ENCODE measurements around the gene ENTREP3. TPM values are rescaled to one million over a fixed set of nuclear protein-coding genes. Genes with fewer than 3 reads are reported as not detected.

ENTREP3 gene
- total RNA-seq, 2 donors from 2014 or later: 22.0 to 34.2 TPM

DNA sequence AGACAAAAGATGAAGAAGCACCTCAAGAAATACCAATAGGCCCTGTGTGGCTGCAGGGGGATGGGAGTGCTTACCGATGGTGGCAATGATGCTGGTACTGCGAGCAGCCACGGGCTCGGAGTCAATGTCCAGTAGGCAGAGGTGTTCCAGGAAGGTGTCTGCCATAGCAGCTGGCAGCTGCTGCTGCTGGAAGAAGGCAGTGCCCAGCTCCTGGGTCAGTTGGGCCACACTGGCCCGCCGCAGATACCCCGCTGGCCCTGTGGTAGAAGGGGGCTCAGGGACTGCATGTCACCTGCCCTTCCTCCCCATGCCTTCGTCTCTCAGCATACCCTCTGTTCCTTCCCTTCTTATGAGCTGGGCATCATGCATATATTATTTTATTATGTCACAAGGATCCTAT lies 44.7 kb upstream of the ENTREP3 start:
- Histone ChIP-seq H3K9me3 (no peaks in the 10 kb centered on the region), H3K4me3 (no peak overlapping the region), H3K27ac (no peak overlapping the region), H3K9ac (ENCODE audit: low read depth in 2 of 2, low read length in 2 of 2) (no peak overlapping the region), H3K27me3 (peaks cover 5% of the 10 kb centered on the region), H3K36me3 (no peaks in the 10 kb centered on the region), H3K4me1 (no peaks in the 10 kb centered on the region)
- intact Hi-C loops (cut with DNase I): no loop called here
- DNase-seq: no peak
- TF ChIP-seq, protein P1, sequence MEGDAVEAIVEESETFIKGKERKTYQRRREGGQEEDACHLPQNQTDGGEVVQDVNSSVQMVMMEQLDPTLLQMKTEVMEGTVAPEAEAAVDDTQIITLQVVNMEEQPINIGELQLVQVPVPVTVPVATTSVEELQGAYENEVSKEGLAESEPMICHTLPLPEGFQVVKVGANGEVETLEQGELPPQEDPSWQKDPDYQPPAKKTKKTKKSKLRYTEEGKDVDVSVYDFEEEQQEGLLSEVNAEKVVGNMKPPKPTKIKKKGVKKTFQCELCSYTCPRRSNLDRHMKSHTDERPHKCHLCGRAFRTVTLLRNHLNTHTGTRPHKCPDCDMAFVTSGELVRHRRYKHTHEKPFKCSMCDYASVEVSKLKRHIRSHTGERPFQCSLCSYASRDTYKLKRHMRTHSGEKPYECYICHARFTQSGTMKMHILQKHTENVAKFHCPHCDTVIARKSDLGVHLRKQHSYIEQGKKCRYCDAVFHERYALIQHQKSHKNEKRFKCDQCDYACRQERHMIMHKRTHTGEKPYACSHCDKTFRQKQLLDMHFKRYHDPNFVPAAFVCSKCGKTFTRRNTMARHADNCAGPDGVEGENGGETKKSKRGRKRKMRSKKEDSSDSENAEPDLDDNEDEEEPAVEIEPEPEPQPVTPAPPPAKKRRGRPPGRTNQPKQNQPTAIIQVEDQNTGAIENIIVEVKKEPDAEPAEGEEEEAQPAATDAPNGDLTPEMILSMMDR (IDR thresholded peaks at IDR 0.05): no peak

DNA sequence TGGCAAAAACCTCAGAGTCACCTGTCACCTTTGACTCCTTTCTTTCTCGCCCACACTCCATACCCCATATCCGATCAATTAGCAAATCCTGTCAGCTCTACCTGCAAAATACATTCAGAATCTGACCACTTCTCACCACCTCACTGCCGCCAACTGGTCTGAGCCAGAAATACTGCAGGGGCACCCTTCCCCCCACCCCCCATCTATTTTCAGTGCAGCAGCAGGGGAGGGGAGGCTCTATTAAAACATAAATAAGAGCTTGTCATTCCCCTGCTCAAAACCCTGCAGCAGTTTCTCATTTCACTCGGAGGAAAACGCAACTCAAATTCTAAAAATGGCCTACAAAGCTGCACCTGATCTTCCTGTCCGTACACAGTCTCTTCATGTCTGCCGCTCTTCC lies 42.1 kb upstream of the ENTREP3 start:
- Histone ChIP-seq H3K27ac (no peak overlapping the region), H3K27me3 (peaks cover 11% of the 10 kb centered on the region), H3K36me3 (no peaks in the 10 kb centered on the region), H3K9me3 (no peaks in the 10 kb centered on the region), H3K4me1 (no peaks in the 10 kb centered on the region), H3K4me3 (no peak overlapping the region), H3K9ac (ENCODE audit: low read depth in 2 of 2, low read length in 2 of 2) (no peak overlapping the region)
- intact Hi-C loops (cut with DNase I): no loop called here
- TF ChIP-seq, protein P1 (IDR thresholded peaks at IDR 0.05): no peak
- no peak for DNase-seq

DNA sequence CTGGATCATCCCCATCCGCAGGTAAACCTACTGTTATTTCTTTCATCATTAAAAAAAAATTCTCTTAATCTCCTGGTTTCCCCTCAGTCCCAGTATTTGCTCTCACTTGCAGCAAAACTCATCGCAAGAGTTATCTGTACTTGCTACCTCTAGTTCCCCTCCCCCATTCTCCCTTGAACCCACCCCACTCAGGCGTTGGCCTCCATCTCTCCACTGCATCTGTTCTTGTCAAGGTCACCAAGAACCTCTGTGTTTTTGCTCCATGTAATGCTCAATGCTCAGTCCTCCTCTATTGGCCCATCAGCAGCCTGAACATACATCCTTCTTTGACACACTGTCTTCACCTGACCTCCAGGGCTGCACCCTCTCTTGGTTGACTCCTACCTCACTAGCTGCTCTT lies 41.4 kb upstream of the ENTREP3 start:
- no peaks in the 10 kb centered on the region for H3K4me1 ChIP-seq
- H3K27ac ChIP-seq: no peak overlapping the region
- H3K27me3 ChIP-seq: peaks cover 11% of the 10 kb centered on the region
- intact Hi-C loops (cut with DNase I): no loop called here
- no peaks in the 10 kb centered on the region for H3K9me3 ChIP-seq
- TF ChIP-seq, protein P1 (IDR thresholded peaks at IDR 0.05): no peak
- no peaks in the 10 kb centered on the region for H3K36me3 ChIP-seq
- no peak overlapping the region for H3K4me3 ChIP-seq
- no peak for DNase-seq
- no peak overlapping the region for H3K9ac ChIP-seq (ENCODE audit: low read depth in 2 of 2, low read length in 2 of 2)

DNA sequence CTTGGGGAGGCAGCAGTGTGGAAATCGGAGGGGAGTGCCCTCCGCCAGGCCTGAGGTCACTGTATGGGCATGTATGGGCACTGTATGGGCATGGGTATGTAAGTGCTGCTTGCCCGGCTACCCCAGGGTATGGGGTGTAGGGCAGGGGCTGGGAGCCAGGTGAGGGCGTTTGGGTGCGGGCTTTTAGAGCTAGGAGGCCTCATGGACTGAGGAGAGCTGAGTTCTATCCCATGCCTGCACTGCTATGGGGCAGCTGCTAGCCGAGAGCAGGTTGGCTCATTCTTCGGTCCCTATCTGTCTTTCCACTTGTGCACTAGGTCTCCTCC lies 40.6 kb upstream of the ENTREP3 start:
- no peaks in the 10 kb centered on the region for H3K4me1 ChIP-seq
- no peaks in the 10 kb centered on the region for H3K36me3 ChIP-seq
- no peaks in the 10 kb centered on the region for H3K9me3 ChIP-seq
- intact Hi-C loops (cut with DNase I): no loop called here
- H3K9ac ChIP-seq (ENCODE audit: low read depth in 2 of 2, low read length in 2 of 2): no peak overlapping the region
- H3K27ac ChIP-seq: no peak overlapping the region
- no peak overlapping the region for H3K4me3 ChIP-seq
- no peak for DNase-seq
- peaks cover 11% of the 10 kb centered on the region for H3K27me3 ChIP-seq
- TF ChIP-seq, protein P1 (IDR thresholded peaks at IDR 0.05): no peak

DNA sequence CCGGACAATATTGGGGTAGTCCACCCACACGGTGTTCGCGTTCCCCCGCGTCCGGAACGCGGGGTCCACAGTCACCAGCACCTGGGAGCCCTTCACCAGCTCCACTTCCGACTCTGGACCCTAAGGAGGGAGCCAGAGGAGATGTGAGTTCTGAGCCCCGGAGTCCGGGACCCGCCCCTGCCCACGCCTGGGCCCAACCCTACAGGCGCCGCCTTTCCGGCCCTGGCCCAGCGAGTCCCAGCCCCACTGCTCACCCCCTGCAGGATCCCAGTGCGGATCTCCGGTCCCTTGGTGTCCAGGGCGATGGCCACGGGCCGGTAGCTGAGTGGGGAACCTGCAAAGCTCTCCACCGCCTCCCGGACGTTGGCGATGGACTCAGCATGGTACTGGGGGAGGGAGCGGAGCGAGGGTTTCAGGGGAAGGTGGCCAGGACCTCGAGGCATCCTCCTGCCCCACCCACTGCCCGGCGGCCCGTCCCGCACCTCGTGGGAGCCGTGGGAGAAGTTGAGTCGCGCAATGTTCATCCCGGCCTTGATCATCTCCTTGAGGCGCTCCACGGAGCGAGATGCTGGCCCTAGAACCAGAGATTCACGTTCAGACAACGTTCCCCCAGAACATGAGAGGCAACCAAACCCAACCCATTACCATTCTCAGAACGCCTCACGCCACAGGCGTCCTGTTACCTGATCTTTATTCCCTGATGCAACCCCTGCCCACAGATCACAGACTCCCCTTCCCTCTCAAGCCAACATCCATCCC lies 40.1 kb upstream of the ENTREP3 start:
- H3K27me3 ChIP-seq: peaks cover 11% of the 10 kb centered on the region
- H3K27ac ChIP-seq: no peak overlapping the region
- H3K4me1 ChIP-seq: no peaks in the 10 kb centered on the region
- H3K9ac ChIP-seq (ENCODE audit: low read depth in 2 of 2, low read length in 2 of 2): peak overlapping the region in 1 of 2 donors; percentile 12
- no peaks in the 10 kb centered on the region for H3K9me3 ChIP-seq
- TF ChIP-seq, protein P1 (IDR thresholded peaks at IDR 0.05): no peak
- H3K4me3 ChIP-seq: no peak overlapping the region
- intact Hi-C loops (cut with DNase I): no loop called here
- H3K36me3 ChIP-seq: no peaks in the 10 kb centered on the region
- no peak for DNase-seq
